ENCODE results near the gene KIAA1191. TPM values are rescaled to one million over a fixed set of nuclear protein-coding genes. Genes with fewer than 3 reads are reported as not detected.

The KIAA1191 gene
- total RNA-seq, 1 donor from 2014 or later, result 163 TPM

GRCh38 chr5:176407456-176408251 lies 46.1 kb upstream of the KIAA1191 start:
- H3K4me1 ChIP-seq (ENCODE audit: insufficient read depth, low read length), result no peaks in the 10 kb centered on the region
- Mint-ChIP-seq H3K9me3 (ENCODE audit: unreplicated experiment) (no peaks in the 10 kb centered on the region), H3K27me3 (ENCODE audit: low read depth, unreplicated experiment) (no peaks in the 10 kb centered on the region)

GRCh38 chr5:176406436-176407052 lies 45.0 kb upstream of the KIAA1191 start:
- Histone ChIP-seq H3K79me2 (ENCODE audit: insufficient read depth, low read length) (no peaks in the 10 kb centered on the region), H3K4me3 (ENCODE audit: insufficient read depth, low read depth, low read length) (no peak overlapping the region), H4K20me1 (ENCODE audit: insufficient read depth, low read length) (peaks cover 18% of the 10 kb centered on the region), H3K9me3 (ENCODE audit: insufficient read depth, low read depth, low read length) (no peaks in the 10 kb centered on the region), H2AFZ (ENCODE audit: low read depth, low read length) (no peak overlapping the region), H3K27ac (ENCODE audit: low read depth, low read length) (no peak overlapping the region), H3K9ac (ENCODE audit: low read length) (no peak overlapping the region), H3K36me3 (ENCODE audit: insufficient read depth, low read length) (peaks cover 2% of the 10 kb centered on the region), H3K4me2 (ENCODE audit: low read length) (no peak overlapping the region), H3K27me3 (ENCODE audit: insufficient read depth, low read length) (no peaks in the 10 kb centered on the region), H3K4me1 (ENCODE audit: insufficient read depth, low read length) (no peaks in the 10 kb centered on the region)
- Mint-ChIP-seq H3K36me3 (ENCODE audit: low read depth, unreplicated experiment) (peaks cover 20% of the 10 kb centered on the region), H3K27me3 (ENCODE audit: low read depth, unreplicated experiment) (no peaks in the 10 kb centered on the region), H3K4me1 (ENCODE audit: low read depth, unreplicated experiment) (peaks cover 7% of the 10 kb centered on the region), H3K9me3 (ENCODE audit: unreplicated experiment) (no peaks in the 10 kb centered on the region), H3K27ac (ENCODE audit: unreplicated experiment) (no peak overlapping the region), H3K4me3 (ENCODE audit: unreplicated experiment) (no peak overlapping the region)
- DNase-seq (ENCODE audit: low read depth), result no peak
- TF ChIP-seq EZH2 (IDR thresholded peaks at IDR 0.05; ENCODE audit: insufficient read depth, low read length) (no peak), CTCF (IDR thresholded peaks at IDR 0.05; ENCODE audit: insufficient read depth, low read depth, low read length) (no peak)
- no peak for FAIRE-seq

More at GRCh38 chr5:176407456-176408251, 46.1 kb upstream of the KIAA1191 start:
- Histone ChIP-seq H3K79me2 (ENCODE audit: insufficient read depth, low read length) (peaks cover 3% of the 10 kb centered on the region), H3K9me3 (ENCODE audit: insufficient read depth, low read depth, low read length) (no peaks in the 10 kb centered on the region), H3K4me3 (ENCODE audit: insufficient read depth, low read depth, low read length) (no peak overlapping the region), H3K27ac (ENCODE audit: low read depth, low read length) (no peak overlapping the region), H3K4me2 (ENCODE audit: low read length) (no peak overlapping the region), H2AFZ (ENCODE audit: low read depth, low read length) (no peak overlapping the region), H3K9ac (ENCODE audit: low read length) (no peak overlapping the region), H3K27me3 (ENCODE audit: insufficient read depth, low read length) (no peaks in the 10 kb centered on the region), H3K36me3 (ENCODE audit: insufficient read depth, low read length) (peaks cover 2% of the 10 kb centered on the region), H4K20me1 (ENCODE audit: insufficient read depth, low read length) (peaks cover 25% of the 10 kb centered on the region)
- H3K36me3 Mint-ChIP-seq (ENCODE audit: low read depth, unreplicated experiment), result peaks cover 20% of the 10 kb centered on the region
- H3K4me3 Mint-ChIP-seq (ENCODE audit: unreplicated experiment), result no peak overlapping the region
- peaks cover 7% of the 10 kb centered on the region for H3K4me1 Mint-ChIP-seq (ENCODE audit: low read depth, unreplicated experiment)
- no peak overlapping the region for H3K27ac Mint-ChIP-seq (ENCODE audit: unreplicated experiment)
- TF ChIP-seq CTCF (IDR thresholded peaks at IDR 0.05; ENCODE audit: insufficient read depth, low read depth, low read length) (no peak), EZH2 (IDR thresholded peaks at IDR 0.05; ENCODE audit: insufficient read depth, low read length) (no peak)
- FAIRE-seq (no peak), DNase-seq (ENCODE audit: low read depth) (no peak)
